ENCODE measurements around the gene KCNJ11. TPM values are rescaled to one million over a fixed set of nuclear protein-coding genes. Genes with fewer than 3 reads are reported as not detected.

The KCNJ11 gene
- total RNA-seq, 4 donors from 2014 or later = 0.66 to 4.0 (median 1.1) TPM

- TF ChIP-seq CTCF (IDR thresholded peaks at IDR 0.05; ENCODE audit: low read depth) = no peak
These were observed 7.1 kb upstream of the KCNJ11 start for GRCh38 chr11:17395554-17395961.

DNA sequence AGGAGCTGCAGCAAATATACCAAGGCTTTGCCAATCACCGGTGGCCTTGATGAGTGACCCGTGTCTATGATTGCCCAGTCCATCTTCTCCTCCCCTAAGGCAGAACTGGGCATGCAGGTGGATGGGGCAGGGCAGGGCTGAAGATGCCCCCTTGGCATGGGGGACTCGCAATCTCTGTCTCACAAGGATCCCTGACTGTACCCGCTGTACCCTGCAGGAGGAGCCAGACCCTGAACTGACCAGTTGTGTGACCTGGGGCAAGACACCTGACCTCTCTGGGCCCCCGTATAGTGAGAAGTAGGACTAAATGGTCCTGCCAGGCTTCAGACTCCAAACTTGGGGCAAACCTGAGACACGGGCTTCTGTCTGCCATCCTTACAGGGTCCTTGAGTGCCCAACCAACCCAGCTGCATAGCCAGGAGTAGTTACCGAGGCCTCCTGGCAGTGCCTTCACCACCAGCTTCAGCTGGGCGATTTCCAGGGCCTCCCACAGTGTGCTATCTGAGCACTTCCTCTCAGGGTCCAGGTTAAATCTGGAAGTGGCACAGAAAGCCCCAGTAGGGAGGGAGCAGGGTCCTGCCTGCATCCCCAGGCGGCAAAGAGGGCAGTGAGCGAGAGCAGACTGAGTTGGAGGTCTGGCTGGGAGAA lies 6.4 kb upstream of the KCNJ11 start:
- TF ChIP-seq CTCF (IDR thresholded peaks at IDR 0.05; ENCODE audit: low read depth) = no peak

- TF ChIP-seq CTCF (IDR thresholded peaks at IDR 0.05; ENCODE audit: low read depth) = no peak
These were observed 5.0 kb upstream of the KCNJ11 start for GRCh38 chr11:17393472-17393871.

GRCh38 chr11:17392872-17393271 lies 4.4 kb upstream of the KCNJ11 start:
- TF ChIP-seq CTCF (IDR thresholded peaks at IDR 0.05; ENCODE audit: low read depth) = no peak

DNA sequence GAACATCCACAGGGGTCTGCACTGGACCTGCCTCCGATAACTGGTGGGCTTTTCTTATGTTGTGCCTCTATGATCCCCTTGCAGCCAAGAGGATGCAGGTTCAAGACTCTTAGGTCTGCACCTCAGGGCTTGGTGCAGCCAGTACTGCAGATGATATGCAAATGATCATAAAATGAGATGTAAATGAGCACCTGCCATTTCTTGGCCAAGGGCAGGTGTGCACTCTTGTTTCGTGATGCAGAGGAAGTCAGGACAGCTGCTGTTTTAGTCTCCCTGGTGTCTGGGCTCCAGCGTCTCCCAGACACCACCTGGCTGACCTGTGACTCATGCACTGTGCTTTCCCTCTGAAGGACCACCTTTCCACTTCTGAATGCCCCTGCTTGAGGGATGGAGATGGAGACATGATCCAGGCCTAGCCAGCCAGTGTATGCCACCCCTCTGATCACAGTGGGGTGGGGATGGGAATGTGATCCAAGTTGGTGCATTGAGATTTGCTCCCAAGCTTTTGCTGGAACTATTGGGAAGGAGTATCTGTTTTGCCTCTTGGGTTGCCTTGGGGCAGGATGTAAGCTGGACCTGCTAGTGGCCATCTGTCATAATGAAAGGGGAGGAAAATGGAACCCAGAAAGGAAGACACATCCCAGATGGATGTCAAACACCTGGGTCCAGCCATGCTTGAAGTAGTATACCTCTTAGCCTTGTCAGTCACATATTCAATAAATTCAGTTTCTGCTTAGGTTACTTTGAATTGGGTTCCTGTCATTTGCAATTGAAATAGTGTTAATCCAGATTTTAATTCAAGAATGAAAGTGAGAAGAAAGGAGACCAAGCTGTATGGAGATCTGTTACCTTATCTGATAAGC lies 3.3 kb upstream of the KCNJ11 start:
- no peak for TF ChIP-seq CTCF (IDR thresholded peaks at IDR 0.05; ENCODE audit: low read depth)

DNA sequence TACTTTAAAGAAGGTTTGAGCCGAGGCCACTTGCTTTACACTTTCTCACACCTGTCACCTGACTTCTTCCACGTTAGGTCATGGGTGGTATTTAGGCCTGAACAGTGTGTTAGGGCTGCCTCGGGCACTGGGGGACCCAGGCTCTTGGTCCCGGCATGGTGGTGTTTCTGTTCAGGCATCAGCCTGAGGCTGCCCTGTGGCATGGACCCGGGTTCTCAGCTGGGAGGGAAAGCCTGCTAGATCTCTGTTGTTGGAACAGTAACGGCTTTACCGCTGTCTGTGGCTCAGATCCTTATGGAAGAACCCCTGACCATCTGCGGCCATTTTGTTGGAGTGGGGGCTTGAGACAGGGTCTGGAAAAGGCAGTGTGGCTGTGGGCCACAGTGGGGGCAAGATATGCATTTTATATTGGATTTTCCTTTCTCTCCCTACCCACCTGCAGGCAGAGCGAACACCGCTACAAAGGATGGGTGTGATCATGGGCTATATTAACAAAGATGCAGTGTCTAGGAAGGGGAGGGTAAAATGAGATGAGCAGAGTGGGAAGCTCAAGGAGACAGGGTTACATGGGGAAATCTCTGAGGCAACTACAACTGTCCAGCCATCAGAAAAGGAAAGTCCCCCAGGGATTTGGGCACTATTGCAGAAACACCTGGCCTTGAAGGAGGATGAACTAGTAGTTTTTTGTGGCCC lies 1.6 kb upstream of the KCNJ11 start:
- TF ChIP-seq CTCF (IDR thresholded peaks at IDR 0.05; ENCODE audit: low read depth) = no peak

All from subcutaneous adipose tissue (tissue), 4 donors.